Activated CD4-positive, alpha-beta T cell treated with anti-CD3 and anti-CD28 coated beads for 48 hours (primary cell): ENCODE measurements around the gene DPYD.

Experiments
- DNase-seq: peaks from one replicate; pipeline ENCODE4 v3.0.0-alpha.2; 2020

The DPYD gene

DNA sequence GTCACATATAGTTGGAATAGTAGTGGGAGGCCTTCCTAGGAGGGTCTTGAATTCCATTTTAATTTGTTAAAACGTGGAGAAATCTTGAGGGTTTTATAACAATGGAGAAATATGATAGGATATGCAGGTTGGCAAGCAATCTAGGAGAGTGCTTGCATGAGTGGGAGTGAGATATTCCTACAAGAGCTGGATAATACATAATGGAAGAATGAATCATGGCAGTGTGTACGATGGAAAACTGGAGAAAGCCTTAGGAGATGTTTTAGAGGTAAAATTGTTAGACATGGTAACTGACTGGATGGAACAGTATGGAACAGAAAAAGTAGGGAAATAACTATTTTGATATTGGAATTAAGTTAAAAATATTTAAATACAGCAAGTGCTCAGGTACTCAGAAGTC is 846.9 kb downstream of the DPYD start:
- no peak for DNase-seq

DNA sequence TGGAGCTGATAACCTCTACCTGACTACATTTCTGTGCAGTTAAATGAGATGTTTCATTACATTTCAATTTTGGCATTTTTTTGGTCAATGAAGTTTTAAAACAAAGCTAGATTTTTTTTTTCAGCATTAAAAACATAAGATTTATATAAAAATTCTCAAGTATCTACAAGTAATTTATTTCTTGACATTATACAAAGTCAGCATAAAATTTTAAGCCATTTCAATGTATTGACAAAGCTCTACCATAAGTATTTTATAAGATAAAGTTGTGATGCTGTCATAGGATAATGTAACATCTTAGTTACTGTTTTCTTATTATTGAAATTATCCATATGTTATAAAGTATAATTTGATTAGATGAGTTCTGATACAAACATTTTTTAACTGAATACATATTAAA is 847.7 kb downstream of the DPYD start:
- DNase-seq = no peak

DNA sequence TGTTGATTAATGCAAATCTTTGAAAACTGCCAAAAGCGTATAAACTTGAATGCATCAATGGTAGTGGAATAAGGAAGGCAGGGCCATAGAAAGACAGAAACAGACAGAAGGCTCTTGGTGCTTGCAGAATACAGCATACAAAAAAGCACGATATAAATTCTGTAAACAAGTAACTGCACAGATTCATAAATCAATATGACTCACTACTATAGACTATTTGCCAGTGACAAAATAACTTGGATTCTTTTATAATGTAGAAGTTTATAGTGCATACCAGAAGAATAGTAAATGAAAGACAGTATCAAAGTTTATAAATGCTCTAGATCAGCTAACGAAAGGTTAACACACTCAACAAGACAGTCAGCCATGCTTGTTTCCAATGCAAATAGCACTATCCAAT is 849.7 kb downstream of the DPYD start:
- DNase-seq = no peak

DNA sequence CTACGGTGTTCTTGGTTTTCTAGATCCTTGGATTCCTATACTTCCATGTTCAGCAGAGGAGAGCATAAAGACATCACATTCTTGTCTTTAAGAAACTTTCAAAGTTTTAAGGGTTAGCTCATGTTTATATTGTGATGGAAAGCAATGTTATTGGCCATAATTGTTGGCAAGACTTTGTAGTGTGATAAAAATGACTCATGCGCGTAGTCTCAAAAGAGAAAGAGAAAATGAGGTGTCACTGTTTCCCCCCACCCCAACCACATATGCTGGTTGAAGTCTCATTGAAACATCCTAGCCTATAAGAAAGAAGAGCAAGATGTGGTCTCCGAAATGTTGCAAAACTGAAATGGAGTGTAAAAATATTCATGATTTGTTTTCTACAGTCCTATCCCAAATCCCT is 850.5 kb downstream of the DPYD start:
- DNase-seq = no peak

DNA sequence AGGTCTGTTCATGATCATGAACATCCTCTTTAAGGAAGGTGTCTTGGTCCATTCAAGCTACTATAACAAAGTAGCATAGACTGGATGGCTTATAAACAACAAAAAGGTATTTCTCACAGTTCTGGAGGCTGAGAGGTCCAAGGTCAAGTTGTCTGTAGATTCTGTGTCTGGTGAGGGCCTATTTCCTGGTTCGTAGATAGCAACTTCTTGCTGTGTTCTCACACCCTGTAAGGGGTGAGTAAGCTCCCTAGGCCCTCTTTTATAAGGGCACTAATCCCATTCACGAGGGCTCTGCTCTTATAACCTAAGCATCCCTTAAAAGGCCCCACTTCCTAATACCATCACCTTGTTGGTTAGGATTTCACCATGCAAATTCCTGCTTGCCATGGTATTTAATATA is 851.5 kb downstream of the DPYD start:
- no peak for DNase-seq

DNA sequence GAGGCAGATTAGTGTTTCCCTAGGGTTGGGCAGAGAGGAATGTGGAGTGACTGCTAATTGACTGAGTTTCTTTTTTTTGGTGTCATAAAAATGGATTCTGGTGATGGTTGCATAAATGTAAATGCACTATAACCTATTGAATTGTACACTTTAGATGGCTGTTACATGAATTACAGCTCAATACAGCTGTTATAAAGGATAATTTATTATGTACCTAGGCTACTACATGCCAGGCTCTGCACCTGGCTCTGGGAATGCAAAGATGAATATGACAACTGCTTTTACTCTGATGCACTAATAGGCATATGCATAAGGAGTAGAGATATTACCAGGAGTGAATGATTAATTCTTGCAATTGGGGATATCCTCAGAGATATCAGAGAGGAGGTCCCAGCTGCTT is 854.0 kb downstream of the DPYD start:
- no peak for DNase-seq

DNA sequence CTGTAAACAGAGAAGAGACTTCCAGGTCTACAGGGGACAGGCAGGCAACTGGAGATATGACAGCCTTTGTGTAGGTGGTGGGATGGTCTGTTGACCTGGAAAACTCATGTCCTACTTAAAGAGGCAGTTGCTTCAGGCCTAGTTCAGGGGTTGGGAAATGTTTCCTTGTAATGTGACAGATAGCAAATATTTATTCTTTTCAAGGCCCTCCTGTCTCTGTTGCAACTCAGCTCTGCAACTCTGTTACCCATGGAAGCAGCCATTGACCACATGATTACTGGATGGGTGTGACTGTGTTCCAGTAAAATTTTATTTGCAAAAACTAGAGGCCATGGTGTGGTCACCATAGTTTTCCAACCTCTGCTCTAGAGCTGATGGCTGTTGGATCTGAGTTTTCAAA is 857.3 kb downstream of the DPYD start:
- DNase-seq = no peak

DNA sequence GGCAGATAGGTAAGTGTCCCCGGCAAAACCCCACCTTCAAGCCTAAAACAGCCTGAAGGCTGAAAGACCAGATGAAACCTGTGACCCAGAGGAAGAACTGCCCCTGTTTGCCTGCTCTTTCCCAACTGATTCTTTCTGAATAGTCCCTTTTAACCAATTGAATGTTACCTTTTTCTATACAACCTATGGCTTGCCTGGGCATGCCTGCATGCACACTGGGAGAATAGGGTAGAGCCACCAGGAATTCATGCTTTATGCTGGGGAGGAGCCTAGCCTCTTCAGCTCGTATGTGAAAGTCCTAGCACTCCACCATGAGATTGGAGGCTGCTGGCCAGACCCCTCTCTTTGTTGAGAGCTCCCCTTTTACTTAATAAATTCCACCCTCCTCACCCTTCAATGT is 859.2 kb downstream of the DPYD start:
- no peak for DNase-seq

DNA sequence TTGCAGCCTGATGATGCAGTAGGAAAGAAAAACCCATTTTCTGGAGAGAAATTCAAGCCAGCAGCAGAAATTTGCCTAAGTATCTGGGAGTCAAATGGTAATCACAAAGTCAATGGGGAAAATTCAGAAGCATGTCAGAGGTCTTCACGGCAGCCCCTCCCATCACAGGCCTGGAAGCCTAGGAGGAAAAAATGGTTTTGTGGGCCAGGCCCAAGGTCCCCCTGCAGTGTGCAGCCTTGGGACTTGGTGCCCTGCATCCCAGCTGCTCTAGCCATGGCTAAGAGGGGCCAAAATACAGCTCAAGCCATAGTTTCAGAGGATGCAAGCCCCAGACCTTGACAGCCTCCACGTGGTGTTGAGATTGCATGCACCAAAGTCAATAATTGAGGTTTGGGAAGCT is 864.4 kb downstream of the DPYD start:
- no peak for DNase-seq

DNA sequence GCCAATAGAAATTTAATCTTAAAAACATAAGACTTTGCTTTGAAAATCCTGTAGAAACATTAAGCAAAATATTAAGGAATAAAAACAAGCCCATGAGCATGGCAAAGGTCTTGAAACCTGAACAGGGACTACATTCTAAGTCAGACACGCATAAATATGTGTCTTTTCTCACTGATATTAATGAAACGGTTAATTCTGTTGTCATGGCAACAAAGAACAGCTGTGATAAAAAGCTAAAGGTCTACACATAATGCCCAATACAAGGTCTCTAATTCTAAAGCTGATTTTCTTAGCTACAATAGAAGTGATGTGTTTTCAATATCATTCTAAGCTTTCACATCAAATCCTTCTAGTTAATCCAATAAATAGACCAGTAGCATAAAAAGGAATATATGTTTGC is 867.6 kb downstream of the DPYD start:
- no peak for DNase-seq

DNA sequence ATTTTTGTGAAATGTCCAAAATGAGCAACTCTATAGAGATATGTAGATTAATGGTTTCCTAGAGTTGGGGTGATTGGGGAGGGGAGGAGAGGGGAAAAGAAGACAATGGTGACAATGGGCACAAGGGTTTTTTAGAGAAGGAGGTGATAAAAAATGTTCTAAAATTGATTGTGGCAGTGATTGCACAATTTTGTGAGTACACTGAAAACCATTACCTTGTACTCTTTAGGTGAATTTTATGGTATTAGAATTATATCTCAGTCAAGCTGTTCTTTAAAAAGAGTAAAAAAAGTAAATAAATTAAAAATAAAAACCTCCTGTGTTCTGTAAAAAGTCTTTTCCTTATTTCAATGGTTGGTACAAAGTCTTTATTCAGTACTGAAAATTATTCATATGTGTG is 869.0 kb downstream of the DPYD start:
- DNase-seq = no peak

DNA sequence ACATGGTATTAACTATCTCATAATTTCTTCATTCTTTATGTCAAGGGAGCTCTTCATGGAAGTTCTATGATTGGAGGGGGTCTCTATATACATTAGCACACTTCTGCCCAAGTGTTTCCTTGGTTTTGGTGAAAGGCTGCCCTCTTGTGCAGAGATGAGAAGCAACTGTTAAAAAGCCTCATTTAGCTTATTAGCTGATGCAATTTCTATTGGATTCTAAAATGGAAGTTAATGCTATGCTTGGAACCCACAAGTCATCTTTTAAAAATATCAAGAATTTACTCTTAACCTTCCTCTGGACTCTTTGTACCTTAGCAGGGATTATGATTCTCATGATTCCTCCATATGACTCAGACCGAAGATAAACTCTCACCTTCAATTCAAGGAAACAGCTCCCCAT is 870.3 kb downstream of the DPYD start:
- DNase-seq = no peak

DNA sequence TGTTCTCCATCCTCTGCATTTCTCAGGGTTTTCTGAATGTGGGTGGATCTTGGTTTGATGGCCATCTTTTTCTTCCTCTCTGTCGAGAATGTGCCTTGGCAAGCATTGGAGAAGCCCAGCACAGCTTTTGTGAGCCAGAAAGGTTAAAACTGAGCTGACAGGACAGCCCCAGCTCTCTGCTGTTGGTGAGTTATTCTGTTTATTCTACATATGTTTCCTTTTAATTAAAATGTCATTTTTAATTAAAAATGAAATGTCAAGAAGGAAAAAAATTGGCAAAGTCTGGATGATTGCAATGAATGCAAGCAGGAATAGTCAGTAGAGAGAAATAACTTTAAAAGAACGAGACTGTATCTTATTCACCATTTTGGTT is 873.4 kb downstream of the DPYD start:
- no peak for DNase-seq

DNA sequence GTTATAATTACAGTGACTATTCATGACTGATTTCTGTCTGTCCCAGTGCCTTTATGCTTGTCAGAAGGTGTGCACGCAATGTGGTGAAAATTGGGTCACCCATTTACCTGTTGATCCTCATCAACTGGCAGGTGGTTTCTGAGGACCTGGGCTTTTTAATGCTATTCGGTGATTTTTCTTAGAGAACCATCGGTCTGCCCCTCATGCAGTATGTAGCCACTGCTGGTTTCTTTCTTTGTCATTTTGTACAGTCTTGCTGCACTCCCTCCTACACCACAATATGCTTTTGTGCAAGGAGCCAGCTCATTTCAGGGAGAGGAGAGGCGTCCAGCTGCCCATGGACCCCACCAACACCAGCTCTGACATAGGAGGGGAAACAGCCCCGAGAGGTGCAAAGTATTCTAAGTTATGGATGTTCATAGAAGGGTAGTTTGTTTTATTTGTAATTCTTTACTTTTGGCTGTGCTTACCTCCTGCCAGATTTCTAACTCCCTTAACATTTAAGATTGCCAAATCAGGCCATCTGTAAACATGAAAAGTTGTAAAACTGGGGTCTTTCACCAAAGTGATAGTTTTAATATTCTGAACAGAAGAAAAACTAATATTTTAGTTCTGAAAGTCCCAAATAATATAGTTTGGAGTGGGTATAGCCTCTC is 873.9 kb downstream of the DPYD start:
- DNase-seq = no peak

DNA sequence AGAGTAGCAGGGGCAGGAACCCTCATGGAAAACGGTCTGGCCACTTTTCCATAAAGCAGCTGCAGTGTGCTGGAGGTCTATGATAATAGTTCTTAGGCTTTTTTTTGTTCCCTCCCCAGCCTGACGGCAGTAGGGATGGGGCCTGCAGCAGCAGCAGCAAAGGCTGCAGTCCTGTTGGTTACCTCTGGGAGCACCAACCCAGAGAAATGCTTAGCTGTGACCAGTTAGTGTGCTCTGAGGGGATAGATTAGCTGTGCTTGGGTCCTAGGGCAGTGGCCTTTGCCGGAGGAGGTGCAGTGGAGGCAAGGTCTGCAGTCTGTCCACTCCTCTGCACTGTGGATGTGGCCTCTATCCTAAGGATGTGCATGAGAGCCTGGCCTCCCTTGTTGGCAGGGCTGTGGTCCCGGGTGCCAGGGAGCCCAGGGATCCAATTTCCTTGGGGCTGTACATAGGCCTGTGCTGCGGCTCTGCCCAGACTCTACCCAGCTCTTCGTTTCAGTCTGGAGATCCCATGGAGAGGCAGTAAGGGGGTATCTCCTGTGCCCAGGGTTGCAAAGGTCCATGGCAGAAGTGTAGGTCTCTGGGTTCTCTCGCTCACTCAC is 876.6 kb downstream of the DPYD start:
- no peak for DNase-seq

DNA sequence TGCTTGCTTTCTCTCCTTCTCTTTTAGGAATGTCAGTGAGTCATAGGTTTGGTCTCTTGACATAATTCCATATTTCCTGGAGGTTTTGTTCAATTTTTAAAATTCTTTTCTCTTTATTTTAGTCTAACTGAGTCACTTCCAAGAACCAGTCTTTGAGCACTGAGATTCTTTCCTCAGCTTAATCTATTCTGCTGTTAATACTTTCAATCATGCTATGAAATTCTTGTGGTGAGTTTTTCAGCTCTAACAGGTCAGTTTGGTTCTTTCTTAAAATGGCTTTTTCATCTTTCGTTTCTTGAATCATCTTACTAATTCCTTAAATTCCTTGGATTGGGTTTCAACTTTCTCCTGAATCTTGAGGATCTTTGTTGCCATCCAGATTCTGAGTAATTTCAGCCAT is 878.3 kb downstream of the DPYD start:
- DNase-seq = no peak

DNA sequence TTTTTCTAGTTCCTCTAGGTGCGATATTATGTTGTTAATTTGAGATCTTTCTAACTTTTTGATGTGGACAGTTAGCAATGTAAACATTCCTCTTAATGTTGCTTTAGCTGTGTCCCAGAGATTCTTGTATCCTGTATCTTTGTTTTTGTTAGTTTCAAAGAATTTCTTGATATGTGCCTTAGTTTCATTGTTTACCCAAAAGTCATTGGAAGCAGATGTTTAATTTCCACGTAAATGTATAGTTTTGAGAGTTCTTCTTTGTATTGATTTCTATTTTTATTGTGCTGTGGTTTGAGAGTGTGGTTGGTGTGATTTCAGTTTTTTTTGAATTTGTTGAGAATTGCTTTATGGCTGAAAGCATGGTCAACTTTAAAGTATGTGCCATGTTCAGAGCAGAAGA is 879.8 kb downstream of the DPYD start:
- no peak for DNase-seq

DNA sequence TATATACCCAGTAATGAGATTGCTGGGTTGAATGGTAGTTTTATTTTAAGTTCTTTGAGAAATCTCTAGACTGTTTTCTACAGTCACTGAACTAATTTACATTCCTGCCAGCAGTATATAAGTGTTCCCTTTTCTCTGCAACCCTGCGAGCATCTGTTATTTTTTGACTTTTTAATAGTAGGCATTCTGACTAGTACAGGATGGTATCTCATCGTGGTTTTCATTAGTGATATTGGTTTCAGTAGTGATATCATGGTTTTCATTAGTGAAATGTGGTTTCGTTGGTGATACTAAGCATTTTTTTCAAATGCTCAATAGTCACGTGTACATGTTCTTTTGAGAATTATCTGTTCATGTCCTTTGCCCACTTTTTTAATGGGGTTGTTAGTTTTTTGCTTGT is 882.4 kb downstream of the DPYD start:
- no peak for DNase-seq

DNA sequence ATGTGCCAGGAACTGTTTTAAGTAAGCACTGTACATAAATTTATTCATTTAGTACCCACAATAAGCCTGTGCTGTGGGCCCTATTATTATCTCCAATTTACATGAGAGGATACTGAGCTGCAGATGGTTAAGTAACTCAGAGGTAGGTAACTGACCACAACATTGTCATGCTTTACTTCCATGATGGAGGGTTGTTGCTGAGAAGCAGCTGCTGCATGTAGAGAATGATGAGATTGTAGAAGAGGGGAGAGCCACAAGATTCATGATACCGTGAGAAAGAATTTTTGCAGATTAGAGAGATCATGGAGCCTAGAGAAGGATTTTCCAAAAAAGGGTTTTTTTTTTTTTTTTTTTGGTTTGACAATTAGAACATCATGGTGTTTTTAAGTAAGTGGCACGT is 886.2 kb downstream of the DPYD start:
- no peak for DNase-seq

DNA sequence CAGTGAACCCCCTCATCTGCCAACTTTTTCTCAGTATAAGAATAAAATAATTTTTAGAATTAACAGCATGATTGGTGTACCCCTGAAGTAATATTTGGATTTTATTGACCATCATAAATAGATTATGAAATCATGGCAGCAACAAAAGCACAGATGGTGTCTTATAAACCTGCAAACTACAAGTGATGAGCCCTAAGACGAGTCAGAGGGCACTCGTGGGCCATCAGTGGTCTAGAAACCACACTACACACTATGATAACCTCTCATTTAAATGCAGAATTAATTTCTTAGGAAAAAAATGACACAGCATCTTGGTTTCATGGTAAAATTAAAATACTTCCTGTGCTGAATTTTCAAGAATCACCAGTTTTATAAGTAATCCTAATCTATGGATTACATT is 886.9 kb downstream of the DPYD start:
- no peak for DNase-seq
